ENCODE data around the gene LIF.

The LIF gene

DNA sequence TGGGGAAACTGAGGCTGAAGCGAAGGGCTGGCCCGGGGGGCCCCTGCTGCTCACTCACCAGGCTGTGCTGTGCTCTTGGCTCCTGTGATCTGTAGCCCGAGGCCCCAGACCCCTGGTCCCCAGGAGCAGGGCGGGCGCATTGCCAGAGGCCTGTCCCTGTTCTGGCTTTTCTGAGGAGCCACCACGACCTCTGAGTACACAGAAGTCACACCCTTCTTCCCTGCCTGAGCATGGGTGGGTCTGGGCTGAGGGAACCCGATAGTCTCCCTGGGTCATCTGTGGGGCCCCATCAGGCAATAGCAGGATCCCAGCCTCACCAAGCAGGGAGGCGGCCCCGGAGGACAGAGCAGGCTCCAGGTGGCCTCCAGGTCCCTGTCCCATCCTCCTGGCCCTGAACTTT lies 37.6 kb upstream of the LIF start:
- no peak for DNase-seq

DNA sequence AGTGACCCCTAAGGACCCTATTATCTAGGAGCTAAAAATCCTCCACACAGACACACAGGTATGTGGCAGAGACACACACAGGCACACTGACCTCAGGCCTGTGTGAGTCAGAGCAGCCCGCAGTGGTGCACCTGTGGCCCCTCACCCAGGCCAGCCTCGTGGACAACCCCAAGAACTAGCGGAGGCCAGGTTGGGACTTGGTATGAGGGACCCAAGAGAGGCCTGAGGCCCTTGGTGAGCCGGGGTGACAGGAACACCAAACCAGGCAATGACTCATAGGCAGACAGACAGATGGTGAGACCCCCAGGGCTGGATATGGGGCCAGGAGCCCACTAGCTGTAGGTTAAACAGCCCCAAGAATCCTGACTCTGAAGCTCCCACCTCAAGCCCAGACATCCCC lies 36.8 kb upstream of the LIF start:
- no peak for DNase-seq

DNA sequence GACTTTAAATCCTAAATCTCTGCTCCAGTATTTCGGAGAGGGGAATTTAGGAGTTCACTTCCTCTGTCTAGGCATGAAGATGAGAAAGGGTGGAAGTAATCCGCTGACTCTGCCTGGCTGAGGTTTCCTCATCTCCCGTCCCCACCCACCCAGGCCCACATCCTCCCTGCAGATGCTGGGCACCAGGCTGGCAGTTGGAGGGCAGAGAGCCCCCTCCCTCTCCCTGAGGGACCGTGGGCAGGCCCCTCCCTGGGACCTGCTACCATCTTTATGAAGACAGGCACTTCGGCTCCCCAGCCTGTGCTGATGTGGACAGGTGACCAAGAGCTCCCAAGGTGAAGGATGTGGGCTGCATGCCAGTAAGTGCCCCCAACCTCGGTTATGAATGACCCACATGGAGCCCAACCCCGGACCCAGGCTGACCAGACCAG lies 36.1 kb upstream of the LIF start:
- no peak for DNase-seq

DNA sequence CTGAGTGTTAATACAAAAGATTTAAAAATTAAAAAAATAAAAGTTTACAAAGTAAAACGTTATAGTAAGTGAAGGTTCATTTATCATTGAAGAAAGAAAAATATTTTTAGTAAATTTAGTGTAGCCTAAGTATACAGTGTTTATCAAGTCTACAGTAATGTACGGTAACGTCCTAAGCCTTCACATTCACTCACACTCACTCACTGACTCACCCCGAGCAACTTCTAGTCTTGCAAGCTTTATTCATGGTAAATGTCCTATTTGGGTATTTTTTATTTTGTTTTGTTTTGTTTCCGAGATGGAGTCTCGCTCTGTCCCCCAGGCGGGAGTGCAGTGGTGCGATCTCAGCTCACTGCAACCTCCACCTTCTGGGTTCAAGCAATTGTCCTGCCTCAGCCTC lies 33.9 kb upstream of the LIF start:
- DNase-seq = no peak

DNA sequence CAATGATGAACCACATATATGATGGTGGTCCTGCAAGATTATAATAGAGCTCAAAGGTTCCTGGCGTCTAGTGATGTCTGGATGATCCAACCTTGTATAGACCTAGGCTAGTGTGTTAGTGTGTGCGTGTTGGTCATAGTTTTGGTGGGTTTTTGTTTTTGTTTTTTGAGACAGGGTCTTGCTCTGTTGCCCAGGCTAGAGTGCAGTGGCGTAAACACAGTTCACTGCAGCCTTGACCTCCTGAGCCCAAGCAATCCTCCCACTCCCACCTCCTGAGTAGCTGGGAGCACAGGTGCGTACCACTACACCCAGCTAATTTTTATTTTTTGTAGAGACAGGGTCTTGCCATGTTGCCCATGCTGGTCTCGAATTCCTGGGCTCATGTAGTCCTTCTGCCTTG lies 33.4 kb upstream of the LIF start:
- DNase-seq = no peak

DNA sequence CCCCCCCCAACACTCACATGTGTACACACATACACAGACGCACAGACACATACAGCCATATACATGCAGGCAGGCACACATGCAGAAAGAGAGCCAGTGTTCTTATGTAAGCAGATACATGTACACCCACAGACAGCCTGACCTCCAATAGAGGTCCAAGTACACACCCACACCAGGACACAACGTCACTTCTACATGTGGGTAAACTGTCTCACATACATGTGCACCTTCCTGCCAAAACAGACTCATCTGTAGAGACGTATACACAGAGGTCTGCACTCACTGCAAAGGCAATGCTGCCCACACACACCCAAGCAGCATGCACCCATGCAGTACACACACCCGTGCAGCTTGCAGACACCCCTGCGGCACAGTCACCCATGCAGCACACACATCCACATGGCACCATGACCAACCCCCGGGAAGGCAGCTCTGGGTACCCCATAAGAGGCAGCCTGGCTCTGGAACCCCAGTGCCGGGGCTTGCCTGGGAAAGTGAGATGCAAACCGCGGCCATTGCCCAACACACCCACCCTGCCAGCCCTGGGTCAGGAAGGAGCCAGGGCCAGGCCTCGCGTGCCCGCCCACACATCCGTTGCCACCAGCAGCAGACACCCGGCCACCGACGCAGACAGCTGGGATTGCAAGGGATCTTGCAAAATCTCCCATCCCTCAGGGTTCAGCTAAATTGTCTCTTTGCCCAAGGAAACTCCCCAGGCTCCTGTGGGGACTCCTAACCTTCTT lies 32.7 kb upstream of the LIF start:
- no peak for DNase-seq

DNA sequence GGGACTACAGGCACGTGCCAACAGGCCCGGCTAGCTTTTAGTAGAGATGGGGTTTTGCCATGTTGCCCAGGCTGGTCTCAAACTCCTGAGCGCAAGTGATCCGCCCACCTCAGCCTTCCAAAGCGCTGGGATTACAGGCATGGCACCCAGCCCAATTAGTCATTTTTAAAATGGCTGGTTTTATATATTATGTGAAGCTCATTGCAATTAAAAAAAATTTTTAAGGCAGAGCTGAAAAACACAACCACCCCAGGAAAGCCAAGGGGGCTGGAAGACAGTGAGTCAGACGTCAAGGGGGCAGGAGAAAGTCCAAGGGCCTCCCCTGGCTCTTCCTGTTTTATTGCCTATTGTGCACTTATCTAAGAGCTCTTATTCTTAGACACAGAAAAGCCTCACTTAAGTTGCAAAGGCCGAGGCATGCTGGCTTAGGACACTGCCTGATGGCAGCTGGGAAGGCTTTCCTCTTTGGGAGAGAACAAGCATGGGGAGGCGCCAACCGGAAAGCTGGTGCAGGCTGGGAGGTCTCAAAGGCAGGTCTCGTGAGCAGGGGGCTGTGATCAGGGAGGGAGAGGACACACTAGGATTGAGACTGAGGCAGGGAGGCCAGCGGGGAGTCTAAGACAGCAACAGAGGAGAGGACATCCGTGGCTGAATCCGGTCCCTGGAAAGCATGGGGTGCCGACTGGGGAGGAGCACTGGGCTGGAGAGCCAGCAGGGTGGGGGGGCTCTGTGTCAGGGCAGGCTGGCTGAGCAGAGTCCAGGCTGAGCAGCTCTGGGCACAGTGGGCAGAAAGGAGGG lies 31.2 kb upstream of the LIF start:
- DNase-seq = no peak

DNA sequence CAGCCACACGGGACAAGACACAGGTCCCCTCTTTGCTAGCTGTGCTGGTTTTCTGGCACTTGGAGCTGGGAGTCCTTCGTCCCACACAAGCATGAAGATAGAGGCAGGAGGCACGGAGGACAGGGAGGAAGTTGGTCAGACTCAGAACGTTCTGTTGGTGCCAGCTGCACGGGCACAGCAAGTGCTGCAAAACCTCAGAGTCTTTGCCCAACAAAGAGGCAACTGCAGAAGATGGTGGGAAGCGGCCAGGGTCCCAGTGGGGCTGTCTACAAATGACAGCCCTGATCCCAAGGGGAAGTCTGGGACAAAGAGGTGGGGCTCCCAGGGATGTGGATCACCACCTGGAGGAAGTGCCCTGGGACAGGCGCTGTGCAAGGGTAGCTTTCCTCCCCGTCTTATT lies 29.5 kb upstream of the LIF start:
- DNase-seq = no peak

DNA sequence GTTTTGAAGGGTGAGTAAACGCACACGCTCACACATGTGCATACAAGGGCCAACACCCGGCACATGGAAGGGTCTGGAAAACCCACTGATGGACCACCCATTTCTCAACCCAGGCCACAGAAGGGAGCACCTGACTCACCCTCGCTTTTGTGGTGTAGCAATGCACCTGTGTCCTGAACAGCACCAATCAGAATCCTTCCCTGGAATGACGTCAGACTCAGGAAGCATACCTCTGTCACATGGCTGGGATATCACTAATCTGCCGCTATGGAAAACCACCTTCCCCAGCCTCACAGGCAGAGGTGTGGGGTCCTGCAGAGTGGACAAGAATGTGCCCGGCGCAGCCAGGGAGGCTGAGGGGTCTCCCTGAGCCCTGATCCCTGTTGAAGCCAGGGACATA lies 29.1 kb upstream of the LIF start:
- no peak for DNase-seq

DNA sequence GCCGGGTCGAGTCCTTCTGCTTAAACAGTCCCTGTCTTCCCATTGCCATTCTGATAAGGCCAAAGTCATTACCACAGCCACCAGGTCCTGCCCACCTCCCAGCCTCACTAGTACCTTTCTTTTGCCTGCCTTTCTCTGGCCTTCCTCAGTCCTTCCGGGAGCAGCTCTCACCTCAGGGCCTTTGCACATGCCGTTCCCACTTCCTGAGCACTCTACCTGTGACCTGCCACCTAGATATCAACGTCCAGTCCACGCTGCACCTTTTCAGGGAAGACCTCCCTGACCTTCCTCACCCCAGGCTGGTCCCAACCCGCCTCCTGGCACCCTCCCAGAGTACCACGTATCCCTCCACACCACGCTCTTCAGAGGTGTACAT lies 27.9 kb upstream of the LIF start:
- DNase-seq = no peak

DNA sequence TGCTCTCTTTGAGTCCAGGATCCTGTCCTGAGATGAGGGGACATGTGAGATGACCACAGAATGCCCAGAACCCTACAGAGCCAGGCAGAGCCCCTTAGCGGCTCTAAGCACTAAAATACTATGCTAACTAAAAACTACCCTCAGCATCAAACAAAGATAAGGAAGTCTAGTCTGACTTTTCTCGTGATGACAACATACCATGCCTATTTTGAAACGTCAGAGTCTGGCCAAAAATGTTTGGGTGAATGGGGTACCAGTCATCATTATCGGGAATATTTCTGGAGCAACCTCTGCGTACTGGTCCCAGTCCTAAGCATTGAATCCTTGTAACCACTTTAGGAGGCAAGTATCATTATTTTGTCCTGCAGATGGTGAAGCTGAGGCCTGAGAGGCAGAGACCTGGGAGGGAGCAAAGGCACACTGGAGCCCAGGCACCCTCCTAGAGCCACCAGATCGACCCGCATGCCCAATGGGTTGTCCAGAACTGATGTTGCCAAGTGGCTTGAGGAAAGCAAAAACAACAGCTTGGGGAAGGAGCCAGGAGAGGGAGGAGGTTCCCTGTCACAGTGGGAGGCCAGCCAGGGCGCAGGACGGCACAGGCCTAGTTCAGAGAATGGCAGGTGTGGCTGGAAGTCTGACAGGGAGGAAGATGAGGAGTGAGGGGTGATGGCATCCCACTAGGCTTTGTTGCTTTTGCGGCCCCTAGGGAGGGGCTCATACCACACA lies 27.3 kb upstream of the LIF start:
- no peak for DNase-seq

DNA sequence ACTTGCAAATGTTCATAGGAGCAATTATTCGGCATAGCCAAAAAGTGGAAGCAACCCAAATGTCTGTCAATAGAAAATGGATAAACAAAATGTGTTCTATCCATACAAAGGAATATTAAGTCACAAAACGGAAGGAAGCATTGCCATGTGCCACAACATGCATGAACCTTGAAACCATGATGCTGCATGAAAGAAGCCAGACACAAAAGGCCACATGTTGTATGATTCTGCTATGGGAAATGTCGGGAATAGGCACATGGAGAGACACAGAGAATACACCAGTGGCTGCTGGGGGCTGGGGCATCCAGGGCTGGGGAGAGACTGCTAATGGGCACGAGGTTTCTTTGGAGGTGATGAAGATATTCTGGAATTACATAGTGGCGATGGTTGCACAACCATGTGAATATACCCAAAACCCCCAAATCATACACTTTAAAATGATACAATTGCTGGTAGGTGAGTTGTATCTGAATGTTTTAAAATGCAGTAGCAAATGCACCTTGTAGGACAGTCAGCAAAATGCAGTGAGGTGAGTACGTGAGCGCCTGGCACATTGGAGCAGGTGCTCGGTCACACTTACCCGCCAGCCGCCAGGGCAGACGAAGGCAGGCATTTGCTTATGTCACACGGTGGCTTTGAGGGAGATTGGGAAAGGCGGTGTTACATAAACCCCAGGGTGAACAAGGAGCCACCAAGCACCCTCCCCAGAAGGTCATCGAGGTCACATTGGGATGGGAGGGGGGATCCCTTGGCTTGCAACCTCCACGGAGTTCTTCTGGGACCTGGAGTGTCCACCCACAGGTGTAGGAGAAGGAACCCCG lies 26.4 kb upstream of the LIF start:
- no peak for DNase-seq

DNA sequence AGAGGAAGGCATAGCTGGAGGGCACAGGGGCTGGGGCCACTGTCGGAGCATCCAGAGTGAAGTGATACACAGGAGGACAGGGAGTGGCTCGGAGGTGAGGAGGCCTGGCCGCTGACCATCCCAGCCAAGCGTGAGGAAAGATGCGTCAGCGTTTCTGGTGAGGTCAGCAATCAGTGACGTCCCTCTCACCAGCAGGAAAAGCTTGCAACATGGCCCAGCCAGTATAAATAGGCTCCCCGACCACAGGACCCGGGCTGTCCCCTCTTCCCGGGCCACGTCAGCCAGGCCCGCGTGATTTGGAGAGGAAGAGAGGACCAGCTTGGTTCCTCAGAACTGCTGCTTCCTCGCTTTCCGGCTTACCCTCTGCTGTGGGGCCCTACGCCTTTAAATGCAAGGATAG lies 24.3 kb upstream of the LIF start:
- DNase-seq = no peak

DNA sequence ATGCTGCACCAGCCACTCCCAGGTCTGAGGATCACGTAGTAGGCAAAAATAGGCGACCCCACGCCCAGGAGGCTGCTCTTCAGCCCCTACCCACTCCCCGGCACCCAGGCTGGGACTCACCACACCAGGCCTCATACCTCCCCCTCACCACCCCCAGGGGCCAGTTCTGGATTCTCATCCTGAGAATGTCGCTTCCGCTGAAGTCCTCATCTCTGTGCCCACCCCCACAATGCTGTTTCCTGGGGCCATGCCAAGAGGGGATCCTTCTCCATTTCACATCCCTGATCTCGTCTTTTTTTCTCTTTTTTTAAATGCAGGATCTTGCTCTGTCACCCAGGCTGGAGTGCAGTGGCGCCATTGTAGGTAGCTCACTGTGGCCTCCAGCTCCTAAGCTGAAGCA lies 21.8 kb upstream of the LIF start:
- DNase-seq = no peak

DNA sequence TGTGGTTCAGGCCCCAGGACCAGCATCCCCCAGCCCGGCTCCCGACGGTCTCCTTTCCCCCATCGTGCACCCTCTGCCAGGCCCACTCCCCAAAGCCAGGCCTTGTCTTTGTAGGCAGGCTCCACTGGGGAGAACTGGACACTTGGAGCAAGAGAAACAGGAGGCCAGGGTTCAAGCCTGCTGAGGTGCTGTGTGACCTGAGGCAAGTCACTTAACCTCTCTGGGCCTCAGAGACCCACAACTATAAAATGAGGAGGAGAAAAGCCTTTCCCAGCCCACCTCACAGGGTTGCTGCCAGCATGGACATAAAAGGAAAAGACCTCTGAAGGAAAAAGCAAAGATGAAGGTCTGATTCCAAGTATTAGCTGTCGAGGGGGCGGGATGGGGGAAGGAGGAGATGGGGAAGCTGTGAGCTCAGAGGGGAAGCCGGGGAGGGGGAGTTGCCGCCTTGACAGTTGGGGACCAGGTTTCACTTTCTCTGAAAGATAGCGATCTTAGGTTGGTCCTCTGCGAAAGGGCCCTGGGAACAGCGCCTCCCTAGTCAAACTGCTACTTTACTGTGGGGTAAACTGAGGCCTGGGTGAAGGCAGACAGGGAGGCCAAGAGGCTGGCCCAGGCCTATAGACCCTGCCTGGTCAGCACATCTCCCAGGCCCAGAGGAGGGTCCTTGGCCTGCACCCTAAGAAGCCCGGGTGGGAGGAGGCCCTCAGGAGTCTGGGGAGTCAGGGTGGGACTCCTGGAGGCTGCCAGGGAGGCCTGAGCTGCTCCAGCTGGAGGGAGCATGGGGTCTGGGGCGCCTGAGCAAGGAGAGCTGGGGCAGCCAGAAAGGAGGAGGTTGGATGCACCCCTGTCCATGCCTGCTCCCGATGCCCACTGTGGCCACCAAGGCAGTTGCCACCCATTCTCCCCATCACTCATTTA lies 21.1 kb upstream of the LIF start:
- DNase-seq = no peak

DNA sequence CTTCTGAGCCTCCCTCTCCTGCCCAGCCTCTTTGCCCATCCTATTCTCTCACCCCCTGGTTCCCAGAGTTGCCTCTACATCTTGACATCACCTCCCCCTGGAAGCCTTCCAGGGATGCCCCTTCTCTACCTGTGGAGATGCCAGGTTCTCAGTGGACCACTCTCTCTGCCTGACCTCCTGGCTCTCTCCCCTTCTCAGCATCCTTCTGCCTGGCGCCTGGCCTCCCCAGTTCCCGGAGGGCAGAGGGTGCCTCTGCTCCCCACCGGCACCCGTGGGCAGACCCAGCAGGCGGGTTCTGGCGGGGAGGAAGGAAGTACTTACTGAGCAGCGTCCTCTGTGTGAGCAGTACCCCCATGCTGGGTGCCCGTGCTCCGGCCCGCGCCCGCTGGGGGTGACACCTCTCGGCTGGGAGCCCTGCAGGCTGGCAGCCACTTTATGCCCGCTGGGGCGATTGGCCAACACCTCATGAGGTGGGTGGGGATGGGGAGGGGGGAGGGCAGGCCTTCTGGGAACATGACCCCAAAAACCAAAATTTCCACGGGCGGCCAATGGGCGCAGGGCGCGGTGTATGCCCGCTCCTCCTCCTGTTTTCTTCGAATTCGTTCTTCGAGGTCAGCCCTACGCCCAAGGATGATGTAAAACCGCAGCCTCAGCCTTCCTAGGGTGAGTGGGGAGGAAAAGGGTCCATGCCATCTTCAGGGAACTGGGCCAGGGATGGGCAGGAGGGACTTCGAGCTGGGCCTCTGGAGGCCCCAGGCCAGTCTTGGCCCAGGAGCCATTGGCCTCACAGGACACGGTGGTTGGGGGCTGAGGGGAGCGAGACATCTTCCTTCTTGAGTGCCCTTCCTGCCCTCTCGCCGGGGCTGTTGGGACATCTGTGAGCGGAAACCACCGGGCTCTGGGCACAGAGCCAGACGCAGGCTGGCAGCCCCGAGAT lies 20.2 kb upstream of the LIF start, which contains the start of gene OSM:
TSS of gene OSM (minus strand) at position 407 of the 937 bp plus-strand sequence. CDS start at position 355, 52 bp downstream.
- peak; percentile 63 for DNase-seq

DNA sequence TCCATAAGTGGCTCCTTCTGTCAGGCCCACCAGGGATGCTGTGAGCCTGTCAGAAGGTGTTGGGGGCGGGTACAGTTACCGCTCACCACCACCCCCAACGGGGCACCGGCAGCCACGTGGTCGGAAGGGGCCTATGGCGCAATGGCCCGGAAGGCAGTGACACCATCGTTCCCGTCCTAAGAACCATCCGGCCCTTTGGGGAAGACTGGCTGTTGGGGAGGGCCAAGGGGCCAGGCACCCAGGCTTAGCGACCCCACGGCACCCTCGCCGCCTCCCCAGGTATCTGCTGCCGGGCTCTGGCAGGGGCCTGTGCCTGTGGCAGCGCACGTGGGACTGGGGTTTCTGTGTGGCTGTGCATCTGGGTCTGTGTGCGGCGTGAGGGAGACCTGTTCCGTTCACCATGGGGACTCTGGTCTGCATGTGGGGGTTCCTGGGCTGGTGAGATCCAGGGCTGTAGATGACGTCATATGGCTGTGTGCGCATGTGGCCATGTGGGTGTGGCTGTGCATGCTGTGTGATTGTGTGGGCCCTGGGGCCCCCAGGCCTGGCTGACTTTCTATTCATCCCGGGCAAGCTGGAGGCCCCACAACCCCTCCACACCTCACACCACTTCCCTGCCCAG lies 19.4 kb upstream of the LIF start:
- DNase-seq = peak; percentile 72

DNA sequence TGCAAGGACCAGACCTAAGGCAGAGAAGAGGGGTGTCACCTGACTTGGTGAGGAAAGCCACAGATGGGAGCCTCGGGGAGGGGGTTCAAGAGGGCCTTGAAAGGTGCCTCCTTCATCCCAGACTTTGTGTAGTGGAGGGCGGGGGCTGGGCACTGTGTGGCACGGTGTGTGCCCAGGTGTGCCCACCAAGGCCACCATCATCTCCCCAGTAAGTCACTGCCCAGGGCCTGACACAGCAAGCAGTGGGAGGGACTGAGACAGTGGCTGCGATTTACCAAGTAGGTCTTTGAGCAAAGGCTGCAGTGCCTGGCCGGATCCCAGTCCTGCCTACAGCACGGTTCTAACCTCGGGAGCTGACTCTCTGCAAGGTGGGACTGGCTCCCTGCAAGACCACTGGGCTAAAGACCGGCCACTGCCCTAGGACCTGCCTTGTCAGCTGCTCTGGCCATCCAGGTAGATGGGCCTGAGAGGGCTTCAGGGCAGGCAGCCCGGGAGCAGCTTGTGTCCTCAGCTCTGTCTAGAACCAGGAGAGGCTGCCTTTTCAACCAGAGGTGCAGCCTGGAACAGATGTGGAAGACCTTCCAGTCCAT lies 18.7 kb upstream of the LIF start:
- no peak for DNase-seq

DNA sequence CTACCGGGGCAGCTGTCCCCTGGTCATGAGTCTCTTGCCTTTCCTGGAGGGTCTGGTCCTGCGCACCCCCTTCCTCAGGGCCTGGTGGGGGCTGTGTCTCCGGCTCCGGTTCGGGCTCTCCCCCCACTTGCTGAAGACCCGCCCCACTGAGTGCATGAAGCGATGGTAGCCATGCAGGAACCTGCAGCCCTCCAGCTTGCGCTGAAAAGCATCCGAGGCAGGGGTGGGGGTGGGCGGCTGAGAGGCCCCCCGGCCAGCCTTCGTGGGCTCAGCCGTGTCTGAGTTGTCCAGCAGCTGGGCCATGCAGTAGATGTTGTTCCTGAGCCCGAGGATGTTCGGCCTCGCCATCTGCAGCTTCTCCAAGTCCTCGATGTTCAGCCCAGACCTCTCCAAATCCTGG lies 17.3 kb upstream of the LIF start:
- DNase-seq = no peak

Data from activated gamma-delta T cell (primary cell).